GM13976 (cell line): ENCODE measurements around the gene RIC8A.
"Not testable (repeated sequence)": the region's sequence is repeated elsewhere in the genome, so short reads cannot be mapped to it uniquely, and the experiment has no call there.

Experiments
- DNase-seq: peaks from one replicate; pipeline ENCODE4 v3.0.0; 2012; ENCODE audit warnings: low spot score
- in situ Hi-C: fragments of 300-500 bp; cut with MboI; formaldehyde crosslinking; loops from one replicate; pipeline ENCODE4 v1.12.0; 2022; ENCODE audit warnings: low sequenced_read_pairs, mixed read lengths, inconsistent platforms; ENCODE audit not compliant: unreplicated experiment
- TF ChIP-seq, protein P1 (sequence below): IDR thresholded peaks from 2 replicates; pipeline ENCODE4 v1.5.1; 2012; ENCODE audit warnings: borderline replicate concordance, mild to moderate bottlenecking; ENCODE audit not compliant: insufficient read depth; ENCODE audit errors: extremely low read depth, missing control alignments, control extremely low read depth

The RIC8A gene

DNA sequence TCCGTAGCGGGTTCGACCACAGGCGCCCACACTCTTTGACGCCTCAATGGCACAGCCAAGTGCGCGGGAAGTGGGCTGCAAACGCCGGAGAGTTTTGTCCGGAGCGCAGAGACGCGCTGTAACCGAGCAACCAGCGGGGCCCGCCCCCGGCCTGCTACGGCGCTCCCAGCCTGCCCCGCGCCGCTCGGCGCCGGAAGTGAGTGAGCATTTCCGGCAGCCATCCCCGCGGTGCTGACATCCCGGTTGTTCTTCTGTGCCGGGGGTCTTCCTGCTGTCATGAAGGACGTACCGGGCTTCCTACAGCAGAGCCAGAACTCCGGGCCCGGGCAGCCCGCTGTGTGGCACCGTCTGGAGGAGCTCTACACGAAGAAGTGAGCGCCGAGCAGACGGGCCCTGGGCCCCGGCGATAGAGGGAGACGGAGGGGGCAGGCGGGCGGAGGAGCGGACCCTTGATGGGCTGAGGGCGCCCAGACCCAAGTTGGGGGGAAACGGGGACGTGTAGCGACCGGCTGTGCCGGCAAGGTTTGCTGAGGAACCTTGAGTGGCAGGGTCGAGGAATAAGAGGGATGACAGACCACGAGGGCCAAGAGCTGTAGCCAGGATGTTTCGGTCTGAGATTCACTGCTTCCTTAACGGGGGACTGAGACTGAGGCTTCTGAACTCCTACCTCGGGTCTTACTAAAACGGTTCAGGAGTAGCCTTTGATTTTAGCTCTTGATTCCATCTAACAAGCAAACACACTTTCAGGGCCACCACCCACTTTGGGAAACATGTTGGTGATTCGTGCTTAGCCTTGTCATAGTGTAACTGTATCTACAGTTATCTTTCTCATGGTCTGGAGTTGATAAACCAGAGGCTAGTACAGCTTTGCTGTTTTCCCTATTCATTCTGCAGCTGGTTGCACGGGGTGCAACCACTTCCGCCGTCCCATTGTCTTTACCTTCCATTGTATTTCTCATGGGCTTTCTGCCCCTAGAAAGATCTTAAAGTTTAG, 29.6 kb downstream of the RIC8A start, which contains the start of gene PSMD13:
TSS of gene PSMD13 (plus strand) at position 203 of the 994 bp plus-strand sequence. CDS start at position 277, 74 bp downstream.
- TF ChIP-seq, protein P1, sequence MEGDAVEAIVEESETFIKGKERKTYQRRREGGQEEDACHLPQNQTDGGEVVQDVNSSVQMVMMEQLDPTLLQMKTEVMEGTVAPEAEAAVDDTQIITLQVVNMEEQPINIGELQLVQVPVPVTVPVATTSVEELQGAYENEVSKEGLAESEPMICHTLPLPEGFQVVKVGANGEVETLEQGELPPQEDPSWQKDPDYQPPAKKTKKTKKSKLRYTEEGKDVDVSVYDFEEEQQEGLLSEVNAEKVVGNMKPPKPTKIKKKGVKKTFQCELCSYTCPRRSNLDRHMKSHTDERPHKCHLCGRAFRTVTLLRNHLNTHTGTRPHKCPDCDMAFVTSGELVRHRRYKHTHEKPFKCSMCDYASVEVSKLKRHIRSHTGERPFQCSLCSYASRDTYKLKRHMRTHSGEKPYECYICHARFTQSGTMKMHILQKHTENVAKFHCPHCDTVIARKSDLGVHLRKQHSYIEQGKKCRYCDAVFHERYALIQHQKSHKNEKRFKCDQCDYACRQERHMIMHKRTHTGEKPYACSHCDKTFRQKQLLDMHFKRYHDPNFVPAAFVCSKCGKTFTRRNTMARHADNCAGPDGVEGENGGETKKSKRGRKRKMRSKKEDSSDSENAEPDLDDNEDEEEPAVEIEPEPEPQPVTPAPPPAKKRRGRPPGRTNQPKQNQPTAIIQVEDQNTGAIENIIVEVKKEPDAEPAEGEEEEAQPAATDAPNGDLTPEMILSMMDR, result no peak
- in situ Hi-C loops, result no loop called here

DNA sequence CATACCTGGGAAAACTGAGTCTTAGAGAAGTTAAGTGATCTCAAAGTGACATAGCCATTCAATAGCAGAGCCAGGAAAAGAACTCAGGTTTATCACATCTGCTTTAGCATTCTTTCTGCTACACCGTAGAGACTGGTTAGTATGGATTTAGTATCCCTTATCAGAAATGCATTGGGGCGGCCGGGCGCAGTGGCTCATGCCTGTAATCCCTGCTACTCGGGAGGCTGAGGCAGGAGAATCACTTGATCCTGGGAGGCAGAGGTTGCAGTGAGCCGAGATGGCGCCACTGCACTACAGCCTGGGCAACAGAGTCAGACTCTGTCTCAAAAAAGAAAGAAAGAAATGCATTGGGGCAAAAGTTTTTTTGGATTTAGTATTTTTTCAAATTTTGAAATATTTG, 30.8 kb downstream of the RIC8A start:
- DNase-seq, in situ Hi-C loops: not testable (repeated sequence)

More for the DNA sequence above, 29.6 kb downstream of the RIC8A start, which contains the start of gene PSMD13:
- DNase-seq, result peak; percentile 96

DNA sequence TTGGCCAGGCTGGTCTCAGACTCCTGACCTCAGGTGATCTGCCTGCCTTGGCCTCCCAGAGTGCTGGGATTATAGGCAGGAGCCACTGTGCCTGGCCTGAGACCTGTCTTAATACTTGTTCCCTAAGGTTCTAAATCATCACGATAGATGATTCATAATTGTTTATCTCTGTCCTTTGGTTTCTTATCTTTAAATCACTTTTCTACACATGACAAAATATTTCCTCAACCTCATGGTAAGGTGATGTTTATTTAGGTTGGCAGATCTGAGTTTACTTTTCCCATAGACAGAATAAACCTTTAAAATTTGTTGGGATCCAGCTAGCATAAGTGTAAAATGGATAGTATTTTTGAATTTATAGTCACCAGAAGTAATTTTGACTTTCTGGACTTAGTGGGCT, 32.8 kb downstream of the RIC8A start:
- no peak for DNase-seq
- TF ChIP-seq, protein P1, result no peak
- in situ Hi-C loops, result loop anchor here (10.0 kb wide), 1 partner anchor 124 kb away; the partner anchor contains the start of gene B4GALNT4

DNA sequence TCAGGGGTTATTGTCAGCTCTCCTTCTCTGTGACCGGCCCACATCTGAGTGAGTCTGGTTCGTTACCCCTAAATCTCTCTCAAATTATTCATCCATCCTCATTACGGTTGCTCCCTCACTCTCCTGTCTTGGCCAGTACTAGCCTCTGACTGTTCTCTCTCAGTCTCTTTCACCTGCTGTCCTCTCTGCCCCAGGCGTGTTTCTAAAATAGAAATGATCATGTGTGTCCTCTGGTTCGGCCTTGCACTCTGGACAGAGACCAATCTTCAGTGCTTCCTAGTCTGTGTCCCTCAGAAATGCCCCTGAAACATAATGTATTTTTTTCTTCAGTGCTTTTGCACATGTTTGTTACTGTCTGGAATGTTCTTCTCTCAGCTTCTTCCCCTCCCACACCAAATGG, 34.1 kb downstream of the RIC8A start:
- no peak for DNase-seq
- in situ Hi-C loops, result loop anchor here (10.0 kb wide), 1 partner anchor 123 kb away; the partner anchor contains the start of gene B4GALNT4
- TF ChIP-seq, protein P1, result no peak

DNA sequence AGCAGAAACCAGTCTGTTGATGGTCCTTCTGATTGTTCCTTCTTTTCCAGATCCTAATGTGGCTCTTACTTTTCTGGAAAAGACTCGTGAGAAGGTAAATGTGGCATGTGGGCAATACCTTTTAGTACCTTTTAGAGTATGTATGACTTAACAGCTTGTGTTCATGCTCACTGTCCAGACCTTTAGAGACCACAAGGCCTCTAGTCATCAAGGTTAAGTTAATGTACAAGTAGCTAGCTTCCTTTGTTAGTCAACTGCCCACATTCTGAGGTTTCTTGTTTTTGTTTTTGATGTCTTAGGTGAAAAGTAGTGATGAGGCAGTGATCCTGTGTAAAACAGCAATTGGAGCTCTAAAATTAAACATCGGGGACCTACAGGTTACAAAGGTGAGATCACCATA, 36.9 kb downstream of the RIC8A start:
- in situ Hi-C loops, result loop anchor here (10.0 kb wide), 1 partner anchor 120 kb away; the partner anchor contains the start of gene B4GALNT4
- DNase-seq, result no peak
- TF ChIP-seq, protein P1, result no peak

DNA sequence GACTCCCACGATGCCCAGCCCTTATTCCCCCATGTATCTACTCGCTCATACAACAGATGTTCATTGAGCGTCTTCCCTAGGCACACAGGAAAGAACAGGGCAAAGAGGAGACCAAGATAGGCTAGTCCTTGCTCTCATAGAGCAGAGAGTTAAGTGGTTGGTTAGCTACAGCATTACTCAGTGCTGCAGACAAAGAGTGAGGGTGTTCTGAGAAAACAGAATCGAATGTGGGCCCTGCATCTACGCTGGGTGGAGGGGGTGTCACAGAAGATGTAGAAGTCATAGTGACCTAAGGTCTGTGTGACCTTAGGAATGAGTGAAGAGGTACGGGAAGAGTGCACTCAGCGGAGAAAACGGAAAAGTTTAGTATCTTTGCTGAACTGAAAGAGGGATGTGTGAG, 41.6 kb downstream of the RIC8A start:
- DNase-seq, result no peak
- in situ Hi-C loops, result loop anchor here (10.0 kb wide), 1 partner anchor 116 kb away; the partner anchor contains the start of gene B4GALNT4
- TF ChIP-seq, protein P1, result no peak

GRCh38 chr11:250274-250673, 42.8 kb downstream of the RIC8A start:
- in situ Hi-C loops, result no loop called here
- DNase-seq, result no peak
- TF ChIP-seq, protein P1, result no peak
